Measurements from ENCODE around the gene PEX11G. TPM values are rescaled to one million over a fixed set of nuclear protein-coding genes. Genes with fewer than 3 reads are reported as not detected.

The PEX11G gene
- polyA plus RNA-seq, 1 donor from 2014 or later = 1.3 TPM

DNA sequence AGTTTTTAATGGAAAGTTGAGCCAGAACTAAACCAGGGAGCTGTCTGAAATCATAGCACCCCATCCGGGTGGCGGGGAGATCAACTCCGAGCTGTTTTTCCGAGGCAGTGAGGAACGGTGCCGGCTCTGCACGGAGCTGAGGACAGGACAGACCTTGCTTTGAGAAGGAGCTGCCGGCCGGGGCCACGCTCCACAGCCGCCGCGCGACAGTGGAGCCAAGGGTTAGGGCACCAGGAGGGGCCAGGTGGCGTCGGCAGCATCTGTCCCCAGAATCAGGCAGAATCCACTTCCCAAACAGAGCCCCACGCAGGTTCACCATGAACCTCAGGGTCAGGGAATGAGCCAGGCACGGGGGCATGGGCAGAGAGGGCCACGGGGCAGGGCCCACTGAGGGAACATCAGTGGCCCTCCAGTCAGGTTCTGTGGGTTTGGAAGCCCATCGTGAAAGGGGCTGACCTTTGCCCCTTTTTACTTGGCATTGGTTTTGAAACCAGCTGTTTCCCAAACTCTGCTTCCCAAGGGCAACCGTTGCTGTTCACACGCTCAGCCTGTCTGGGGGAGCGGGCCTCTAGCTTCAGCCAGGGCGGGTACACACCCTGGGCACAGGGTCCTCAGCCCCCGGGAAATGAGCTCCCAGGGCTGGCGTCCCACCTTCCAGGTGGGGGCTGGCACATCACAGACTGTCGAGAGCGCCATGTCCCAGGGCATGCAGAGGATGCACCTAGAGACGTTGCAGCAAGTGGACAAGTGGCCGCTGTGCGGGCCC, 18.1 kb downstream of the PEX11G start:
- H3K36me3 ChIP-seq (ENCODE audit: insufficient read depth, low read length) = no peaks in the 10 kb centered on the region
- H3K4me3 ChIP-seq (ENCODE audit: low read length) = no peak overlapping the region
- no peaks in the 10 kb centered on the region for H3K27me3 ChIP-seq (ENCODE audit: insufficient read depth, low read depth, low read length)
- H3K9ac ChIP-seq (ENCODE audit: low read length) = no peak overlapping the region
- H3K9me3 ChIP-seq (ENCODE audit: low read length) = no peaks in the 10 kb centered on the region
- no peak overlapping the region for H3K4me2 ChIP-seq (ENCODE audit: low read length)
- H3K27ac ChIP-seq (ENCODE audit: low read length) = no peak overlapping the region
- H3F3A ChIP-seq (ENCODE audit: insufficient read depth, low read length, poor library complexity, severe bottlenecking) = no peaks in the 10 kb centered on the region
- no peaks in the 10 kb centered on the region for H3K79me2 ChIP-seq (replicated peaks; ENCODE audit: insufficient read depth, low read length)
- no peak for TF ChIP-seq EP300 (conservative IDR thresholded peaks at IDR 0.05; ENCODE audit: poor library complexity, severe bottlenecking)
- TF ChIP-seq POLR2AphosphoS5 (IDR thresholded peaks at IDR 0.05) = no peak
- no peak for TF ChIP-seq TAF1 (IDR thresholded peaks at IDR 0.05; ENCODE audit: low read depth)
- TF ChIP-seq EZH2 (IDR thresholded peaks at IDR 0.05; ENCODE audit: borderline replicate concordance, insufficient read depth, low read length, poor library complexity, severe bottlenecking) = no peak
- TF ChIP-seq, protein P1, sequence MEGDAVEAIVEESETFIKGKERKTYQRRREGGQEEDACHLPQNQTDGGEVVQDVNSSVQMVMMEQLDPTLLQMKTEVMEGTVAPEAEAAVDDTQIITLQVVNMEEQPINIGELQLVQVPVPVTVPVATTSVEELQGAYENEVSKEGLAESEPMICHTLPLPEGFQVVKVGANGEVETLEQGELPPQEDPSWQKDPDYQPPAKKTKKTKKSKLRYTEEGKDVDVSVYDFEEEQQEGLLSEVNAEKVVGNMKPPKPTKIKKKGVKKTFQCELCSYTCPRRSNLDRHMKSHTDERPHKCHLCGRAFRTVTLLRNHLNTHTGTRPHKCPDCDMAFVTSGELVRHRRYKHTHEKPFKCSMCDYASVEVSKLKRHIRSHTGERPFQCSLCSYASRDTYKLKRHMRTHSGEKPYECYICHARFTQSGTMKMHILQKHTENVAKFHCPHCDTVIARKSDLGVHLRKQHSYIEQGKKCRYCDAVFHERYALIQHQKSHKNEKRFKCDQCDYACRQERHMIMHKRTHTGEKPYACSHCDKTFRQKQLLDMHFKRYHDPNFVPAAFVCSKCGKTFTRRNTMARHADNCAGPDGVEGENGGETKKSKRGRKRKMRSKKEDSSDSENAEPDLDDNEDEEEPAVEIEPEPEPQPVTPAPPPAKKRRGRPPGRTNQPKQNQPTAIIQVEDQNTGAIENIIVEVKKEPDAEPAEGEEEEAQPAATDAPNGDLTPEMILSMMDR (IDR thresholded peaks at IDR 0.05; ENCODE audit: poor library complexity, severe bottlenecking) = no peak
- no peak for TF ChIP-seq MXI1 (conservative IDR thresholded peaks at IDR 0.05; ENCODE audit: poor library complexity, severe bottlenecking)
- TF ChIP-seq, protein P2, sequence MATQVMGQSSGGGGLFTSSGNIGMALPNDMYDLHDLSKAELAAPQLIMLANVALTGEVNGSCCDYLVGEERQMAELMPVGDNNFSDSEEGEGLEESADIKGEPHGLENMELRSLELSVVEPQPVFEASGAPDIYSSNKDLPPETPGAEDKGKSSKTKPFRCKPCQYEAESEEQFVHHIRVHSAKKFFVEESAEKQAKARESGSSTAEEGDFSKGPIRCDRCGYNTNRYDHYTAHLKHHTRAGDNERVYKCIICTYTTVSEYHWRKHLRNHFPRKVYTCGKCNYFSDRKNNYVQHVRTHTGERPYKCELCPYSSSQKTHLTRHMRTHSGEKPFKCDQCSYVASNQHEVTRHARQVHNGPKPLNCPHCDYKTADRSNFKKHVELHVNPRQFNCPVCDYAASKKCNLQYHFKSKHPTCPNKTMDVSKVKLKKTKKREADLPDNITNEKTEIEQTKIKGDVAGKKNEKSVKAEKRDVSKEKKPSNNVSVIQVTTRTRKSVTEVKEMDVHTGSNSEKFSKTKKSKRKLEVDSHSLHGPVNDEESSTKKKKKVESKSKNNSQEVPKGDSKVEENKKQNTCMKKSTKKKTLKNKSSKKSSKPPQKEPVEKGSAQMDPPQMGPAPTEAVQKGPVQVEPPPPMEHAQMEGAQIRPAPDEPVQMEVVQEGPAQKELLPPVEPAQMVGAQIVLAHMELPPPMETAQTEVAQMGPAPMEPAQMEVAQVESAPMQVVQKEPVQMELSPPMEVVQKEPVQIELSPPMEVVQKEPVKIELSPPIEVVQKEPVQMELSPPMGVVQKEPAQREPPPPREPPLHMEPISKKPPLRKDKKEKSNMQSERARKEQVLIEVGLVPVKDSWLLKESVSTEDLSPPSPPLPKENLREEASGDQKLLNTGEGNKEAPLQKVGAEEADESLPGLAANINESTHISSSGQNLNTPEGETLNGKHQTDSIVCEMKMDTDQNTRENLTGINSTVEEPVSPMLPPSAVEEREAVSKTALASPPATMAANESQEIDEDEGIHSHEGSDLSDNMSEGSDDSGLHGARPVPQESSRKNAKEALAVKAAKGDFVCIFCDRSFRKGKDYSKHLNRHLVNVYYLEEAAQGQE (IDR thresholded peaks at IDR 0.05; ENCODE audit: borderline replicate concordance) = no peak
- TF ChIP-seq SMC3 (conservative IDR thresholded peaks at IDR 0.05; ENCODE audit: poor library complexity) = no peak
- no peak for TF ChIP-seq RAD21 (conservative IDR thresholded peaks at IDR 0.05)
- no peaks in the 10 kb centered on the region for H3K9me2 ChIP-seq (ENCODE audit: insufficient read depth, low read length)
- H2AFZ ChIP-seq (ENCODE audit: low read depth, low read length) = no peak overlapping the region
- H4K20me1 ChIP-seq (ENCODE audit: insufficient read depth) = no peaks in the 10 kb centered on the region

DNA sequence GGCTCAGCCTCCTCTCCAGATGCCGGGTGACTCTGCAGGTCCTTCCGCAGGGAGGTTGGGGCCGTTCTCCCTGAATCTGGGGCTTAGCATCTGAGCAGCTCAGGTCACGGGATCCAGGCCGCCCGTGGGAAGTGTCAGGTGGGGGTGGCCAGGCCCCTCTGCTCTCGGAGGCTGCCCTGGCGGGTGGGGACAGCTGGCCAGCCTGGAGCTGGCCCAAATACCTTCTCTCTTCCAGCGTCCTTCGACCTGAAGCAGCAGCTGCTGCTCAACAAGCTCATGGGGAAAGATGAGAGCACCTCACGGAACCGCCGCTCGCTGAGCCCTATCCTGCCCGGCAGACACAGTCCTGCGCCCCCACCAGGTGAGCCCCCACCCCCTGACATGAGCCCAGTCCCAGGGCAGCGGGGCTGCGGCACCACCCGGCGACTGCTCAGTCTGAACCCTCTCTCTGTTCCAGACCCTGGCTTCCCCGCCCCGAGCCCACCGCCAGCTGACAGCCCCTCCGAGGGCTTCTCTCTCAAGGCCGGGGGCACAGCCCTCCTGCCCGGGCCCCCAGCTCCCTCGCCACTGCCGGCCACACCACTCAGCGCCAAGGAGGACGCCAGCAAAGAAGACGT, 19.1 kb downstream of the PEX11G start:
- no peaks in the 10 kb centered on the region for H4K20me1 ChIP-seq (ENCODE audit: insufficient read depth)
- TF ChIP-seq SMC3 (conservative IDR thresholded peaks at IDR 0.05; ENCODE audit: poor library complexity) = no peak
- TF ChIP-seq, protein P2 (IDR thresholded peaks at IDR 0.05; ENCODE audit: borderline replicate concordance) = no peak
- no peak for TF ChIP-seq MXI1 (conservative IDR thresholded peaks at IDR 0.05; ENCODE audit: poor library complexity, severe bottlenecking)
- no peak for TF ChIP-seq RAD21 (conservative IDR thresholded peaks at IDR 0.05)
- TF ChIP-seq EP300 (conservative IDR thresholded peaks at IDR 0.05; ENCODE audit: poor library complexity, severe bottlenecking) = no peak
- no peak for TF ChIP-seq EZH2 (IDR thresholded peaks at IDR 0.05; ENCODE audit: borderline replicate concordance, insufficient read depth, low read length, poor library complexity, severe bottlenecking)
- TF ChIP-seq POLR2AphosphoS5 (IDR thresholded peaks at IDR 0.05) = no peak
- TF ChIP-seq TAF1 (IDR thresholded peaks at IDR 0.05; ENCODE audit: low read depth) = no peak
- TF ChIP-seq, protein P1 (IDR thresholded peaks at IDR 0.05; ENCODE audit: poor library complexity, severe bottlenecking) = no peak
- no peaks in the 10 kb centered on the region for H3K27me3 ChIP-seq (ENCODE audit: insufficient read depth, low read depth, low read length)
- no peak overlapping the region for H2AFZ ChIP-seq (ENCODE audit: low read depth, low read length)
- H3K9me2 ChIP-seq (ENCODE audit: insufficient read depth, low read length) = no peaks in the 10 kb centered on the region
- no peaks in the 10 kb centered on the region for H3K9me3 ChIP-seq (ENCODE audit: low read length)
- no peak overlapping the region for H3K27ac ChIP-seq (ENCODE audit: low read length)
- no peak overlapping the region for H3K4me2 ChIP-seq (ENCODE audit: low read length)
- no peaks in the 10 kb centered on the region for H3F3A ChIP-seq (ENCODE audit: insufficient read depth, low read length, poor library complexity, severe bottlenecking)
- H3K9ac ChIP-seq (ENCODE audit: low read length) = no peak overlapping the region
- H3K36me3 ChIP-seq (ENCODE audit: insufficient read depth, low read length) = no peaks in the 10 kb centered on the region
- no peaks in the 10 kb centered on the region for H3K79me2 ChIP-seq (replicated peaks; ENCODE audit: insufficient read depth, low read length)
- no peak overlapping the region for H3K4me3 ChIP-seq (ENCODE audit: low read length)
